Prostate gland (tissue), 2 donors: ENCODE data around the gene SPANXA1.

ENCODE experiments used
- POLR2AphosphoS5 ChIP-seq: sonication (generic); formaldehyde crosslinking; IDR thresholded peaks from one replicate; pipeline ENCODE4 v1.6.1; 2017; ENCODE audit warnings: antibody characterized with exemption
- TF ChIP-seq, protein P1 (sequence below), 4 experiments: fragments of 200-600 bp in 2 of 4; fragments of 450-650 bp in 2 of 4; sonication (generic) in 2 of 4; IDR thresholded peaks; 1 replicate in 3 of 4; 2 replicates in 1 of 4; pipeline ENCODE4 v1.5.1; 2016 to 2019; ENCODE audit warnings: antibody characterized with exemption in 4 of 4, mild to moderate bottlenecking in 2 of 4, moderate library complexity in 2 of 4

DNA sequence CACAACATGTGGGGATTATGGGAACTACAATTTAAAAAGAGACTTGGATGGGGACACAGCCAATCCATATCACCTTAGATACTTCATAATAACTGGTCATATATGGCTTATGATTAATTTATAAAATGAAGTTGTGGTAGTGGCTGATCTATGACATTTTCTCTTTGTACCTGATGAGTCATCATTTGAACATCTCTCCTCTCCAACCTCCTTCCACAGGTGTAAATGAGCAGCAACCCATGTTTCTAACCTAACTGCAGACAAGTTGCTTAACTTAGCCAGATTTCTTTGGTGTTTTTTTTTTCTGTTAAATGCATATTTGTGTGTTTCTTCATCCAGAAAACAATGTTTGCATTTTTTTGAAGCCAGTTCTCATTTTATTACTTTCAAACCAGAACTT, 47.6 kb upstream of the SPANXA1 start:
- TF ChIP-seq, protein P1, sequence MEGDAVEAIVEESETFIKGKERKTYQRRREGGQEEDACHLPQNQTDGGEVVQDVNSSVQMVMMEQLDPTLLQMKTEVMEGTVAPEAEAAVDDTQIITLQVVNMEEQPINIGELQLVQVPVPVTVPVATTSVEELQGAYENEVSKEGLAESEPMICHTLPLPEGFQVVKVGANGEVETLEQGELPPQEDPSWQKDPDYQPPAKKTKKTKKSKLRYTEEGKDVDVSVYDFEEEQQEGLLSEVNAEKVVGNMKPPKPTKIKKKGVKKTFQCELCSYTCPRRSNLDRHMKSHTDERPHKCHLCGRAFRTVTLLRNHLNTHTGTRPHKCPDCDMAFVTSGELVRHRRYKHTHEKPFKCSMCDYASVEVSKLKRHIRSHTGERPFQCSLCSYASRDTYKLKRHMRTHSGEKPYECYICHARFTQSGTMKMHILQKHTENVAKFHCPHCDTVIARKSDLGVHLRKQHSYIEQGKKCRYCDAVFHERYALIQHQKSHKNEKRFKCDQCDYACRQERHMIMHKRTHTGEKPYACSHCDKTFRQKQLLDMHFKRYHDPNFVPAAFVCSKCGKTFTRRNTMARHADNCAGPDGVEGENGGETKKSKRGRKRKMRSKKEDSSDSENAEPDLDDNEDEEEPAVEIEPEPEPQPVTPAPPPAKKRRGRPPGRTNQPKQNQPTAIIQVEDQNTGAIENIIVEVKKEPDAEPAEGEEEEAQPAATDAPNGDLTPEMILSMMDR (IDR thresholded peaks at IDR 0.05), result no peak
- no peak for TF ChIP-seq POLR2AphosphoS5
